Measurements from ENCODE around the gene ABCA2. TPM values are rescaled to one million over a fixed set of nuclear protein-coding genes. Genes with fewer than 3 reads are reported as not detected.
A peak's percentile ranks its signal among the peaks of the same experiment; 100 is the strongest.
"Not testable (repeated sequence)": the region's sequence is repeated elsewhere in the genome, so short reads cannot be mapped to it uniquely, and the experiment has no call there.

The ABCA2 gene
- total RNA-seq, 2 donors from 2014 or later = 30.0 to 33.2 TPM

- intact Hi-C loops (cut with DNase I) = loop anchor here in 1 of 2 donors (10.0 kb wide), 1 partner anchor 281 kb away; no protein-coding TSS in a partner anchor
- DNase-seq (no peak), ATAC-seq (no peak)
These were observed 37.4 kb upstream of the ABCA2 start for GRCh38 chr9:137065336-137065967.

- intact Hi-C loops (cut with DNase I) = loop anchor here (1.0 to 10.0 kb wide), 2 partner anchors 18 to 280 kb away; no protein-coding TSS in a partner anchor
- no peak for DNase-seq
- no peak for ATAC-seq
These were observed 36.8 kb upstream of the ABCA2 start for GRCh38 chr9:137064880-137065164.

- ATAC-seq (peak; percentile 69 to 78), DNase-seq (peak; percentile 73)
- intact Hi-C loops (cut with DNase I) = loop anchor here (1.0 to 10.0 kb wide), 2 partner anchors 17 to 279 kb away; no protein-coding TSS in a partner anchor
These were observed 36.2 kb upstream of the ABCA2 start for GRCh38 chr9:137064027-137064879.

- ATAC-seq (no peak), DNase-seq (no peak)
- intact Hi-C loops (cut with DNase I) = loop anchor here (1.0 to 10.0 kb wide), 2 partner anchors 16 to 279 kb away; no protein-coding TSS in a partner anchor
These were observed 35.4 kb upstream of the ABCA2 start for GRCh38 chr9:137063311-137064026.

DNA sequence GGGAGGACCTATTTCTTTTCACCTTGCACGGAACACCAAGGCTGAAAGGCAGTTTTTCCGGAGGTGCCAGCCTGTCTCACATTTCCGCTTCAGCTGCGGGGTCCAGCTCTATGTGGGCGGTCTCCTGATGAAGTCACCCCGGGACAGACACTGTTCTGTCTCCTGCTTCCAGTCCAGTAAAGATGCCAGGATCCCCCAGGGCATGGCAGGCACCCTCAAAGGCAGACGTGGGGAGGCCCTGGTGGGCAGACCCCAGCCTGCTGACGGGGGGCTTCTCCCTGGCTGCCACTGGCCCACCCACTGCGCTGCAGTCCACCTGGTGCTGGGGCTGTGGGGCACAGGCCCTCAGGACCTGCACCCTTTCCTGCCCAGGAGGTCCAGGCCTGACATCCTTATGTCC, 34.8 kb upstream of the ABCA2 start:
- DNase-seq, ATAC-seq: not testable (repeated sequence)
- intact Hi-C loops (cut with DNase I) = loop anchor here in 1 of 2 donors (10.0 kb wide), 1 partner anchor 278 kb away; no protein-coding TSS in a partner anchor

GRCh38 chr9:137062384-137062783, 34.3 kb upstream of the ABCA2 start:
- intact Hi-C loops (cut with DNase I) = loop anchor here in 1 of 2 donors (10.0 kb wide), 1 partner anchor 278 kb away; no protein-coding TSS in a partner anchor
- no peak for ATAC-seq
- DNase-seq = no peak

DNA sequence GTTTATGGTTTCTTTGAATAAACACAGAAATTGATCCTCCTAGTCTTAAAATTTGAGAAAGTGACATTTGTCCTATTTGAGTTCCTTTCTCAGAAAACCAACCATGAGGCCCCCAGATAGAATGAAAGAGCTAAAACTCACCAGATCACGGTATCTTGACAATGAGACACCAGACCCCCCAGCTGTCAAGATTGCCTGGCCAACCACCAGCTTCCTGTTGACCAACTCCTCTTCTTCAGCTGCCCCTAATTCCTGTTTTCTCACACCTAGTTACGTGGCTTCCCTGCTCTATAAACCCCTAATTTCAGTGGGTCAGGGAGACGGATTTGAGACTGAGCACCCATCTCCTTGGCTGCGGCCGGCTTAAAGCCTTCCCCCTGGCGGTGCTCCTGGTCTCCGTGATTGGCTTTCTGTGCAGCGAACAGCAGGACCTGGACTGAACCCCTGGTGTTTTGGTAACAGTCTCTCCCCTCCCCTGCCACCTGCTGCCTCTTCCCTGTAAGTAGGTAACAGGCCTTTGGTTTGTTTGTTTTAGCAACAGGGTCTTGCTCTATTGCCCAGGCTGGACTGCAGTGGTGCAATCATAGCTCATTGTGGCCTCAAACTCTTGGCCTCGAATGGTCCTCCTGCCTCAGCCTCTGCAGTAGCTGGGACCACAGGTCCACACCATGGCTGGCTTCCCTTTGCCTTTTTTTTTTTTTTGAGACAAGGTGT, 30.6 kb upstream of the ABCA2 start:
- no peak for ATAC-seq
- intact Hi-C loops (cut with DNase I) = no loop called here
- DNase-seq = no peak

GRCh38 chr9:137057545-137057944, 29.5 kb upstream of the ABCA2 start:
- DNase-seq = no peak
- no peak for ATAC-seq
- intact Hi-C loops (cut with DNase I) = no loop called here

DNA sequence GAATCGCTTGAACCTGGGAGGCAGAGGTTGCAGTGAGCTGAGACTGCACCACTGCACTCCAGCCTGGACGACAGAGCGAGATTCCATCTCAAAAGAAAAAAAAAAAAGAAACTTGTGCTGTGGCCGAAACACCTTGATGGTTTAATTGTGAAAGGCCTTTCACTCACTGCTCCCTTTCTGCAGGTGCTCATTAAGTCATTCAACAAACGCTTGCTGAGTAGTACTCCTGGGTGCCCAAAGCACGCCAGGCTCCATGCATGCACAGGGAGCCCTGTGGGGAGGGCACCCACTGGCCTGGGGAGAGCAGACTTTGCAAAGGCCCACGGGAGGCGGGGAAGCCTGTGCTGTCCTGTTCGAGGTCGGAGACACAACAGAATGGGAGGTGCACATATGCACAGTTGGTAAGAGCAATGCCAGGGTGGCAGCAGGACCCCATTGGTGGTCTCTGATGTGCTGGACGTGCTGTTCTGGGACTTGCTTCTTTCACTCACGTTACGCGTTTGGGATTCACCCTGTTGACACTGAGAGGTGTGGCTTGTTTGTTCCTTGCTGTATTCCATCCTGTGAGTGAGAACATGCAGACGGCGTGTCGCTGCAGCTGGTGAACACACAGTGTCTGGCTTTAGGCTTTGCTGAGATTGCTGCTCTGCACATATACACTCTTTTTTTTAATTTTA, 28.8 kb upstream of the ABCA2 start:
- DNase-seq (no peak), ATAC-seq (no peak)
- intact Hi-C loops (cut with DNase I) = no loop called here

GRCh38 chr9:137055385-137056364, 27.6 kb upstream of the ABCA2 start:
- intact Hi-C loops (cut with DNase I) = no loop called here
- DNase-seq (peak; percentile 89), ATAC-seq (peak; percentile 91 to 92)

- DNase-seq (no peak), ATAC-seq (peak; percentile 3 to 20)
- intact Hi-C loops (cut with DNase I) = no loop called here
These were observed 26.9 kb upstream of the ABCA2 start for GRCh38 chr9:137054932-137055384.

GRCh38 chr9:137053944-137054931, 26.2 kb upstream of the ABCA2 start, which contains the start of gene ENTPD2:
Gene ENTPD2, minus strand, starts transcription at chr9:137054061. Its CDS starts 64 bp downstream, at chr9:137053997.
- DNase-seq = no peak
- ATAC-seq = peak in 1 of 2 donors; percentile 32
- intact Hi-C loops (cut with DNase I) = no loop called here

DNA sequence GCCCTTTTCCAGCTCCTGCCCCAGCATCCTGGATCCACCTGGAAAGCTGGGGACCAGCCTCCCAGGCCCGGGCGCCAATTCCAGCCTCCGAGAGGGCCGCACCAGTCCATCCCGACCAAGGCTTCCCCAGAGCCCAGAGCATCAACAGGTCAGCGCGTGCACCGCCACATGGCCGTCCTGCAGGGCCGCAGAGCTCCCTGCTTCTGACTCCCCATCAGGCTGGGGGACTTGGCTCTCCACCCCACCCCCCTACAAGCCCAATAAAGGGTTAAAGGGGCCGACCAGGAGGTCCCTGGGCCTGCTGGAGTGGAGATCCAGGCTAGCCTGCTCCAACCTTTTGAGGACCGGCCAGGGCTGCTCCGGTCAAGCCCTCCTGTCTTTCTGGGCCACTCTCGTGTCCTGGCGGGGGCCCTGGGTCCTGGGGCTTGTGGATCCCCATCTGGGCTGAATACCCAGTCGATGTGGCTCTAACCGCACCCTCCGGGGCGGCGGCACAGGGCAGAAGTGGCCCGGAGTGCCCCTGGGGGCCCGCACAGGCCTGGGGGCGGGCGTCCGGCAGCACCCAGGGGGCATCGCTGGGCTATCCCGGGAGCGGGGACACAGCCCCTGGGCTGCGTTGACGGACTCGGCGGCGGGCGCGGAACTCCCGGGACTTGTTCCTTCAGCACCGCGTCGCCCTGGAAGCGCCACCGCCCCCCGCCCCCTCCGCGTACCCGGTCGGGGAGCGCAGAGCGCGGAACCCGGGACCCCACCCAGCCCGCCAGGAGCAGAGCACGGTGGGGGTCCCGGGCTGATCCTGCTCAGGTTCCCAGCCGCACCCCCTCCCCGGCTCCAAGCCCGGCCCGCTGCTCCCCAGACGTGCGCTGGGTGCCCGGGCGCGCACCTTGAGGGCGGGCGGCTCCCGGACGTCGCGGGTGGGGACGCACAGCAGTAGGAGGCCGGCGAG, 25.2 kb upstream of the ABCA2 start:
- intact Hi-C loops (cut with DNase I) = no loop called here
- ATAC-seq (no peak), DNase-seq (no peak)

GRCh38 chr9:137052293-137052692, 24.3 kb upstream of the ABCA2 start:
- ATAC-seq (no peak), DNase-seq (no peak)
- intact Hi-C loops (cut with DNase I) = no loop called here

DNA sequence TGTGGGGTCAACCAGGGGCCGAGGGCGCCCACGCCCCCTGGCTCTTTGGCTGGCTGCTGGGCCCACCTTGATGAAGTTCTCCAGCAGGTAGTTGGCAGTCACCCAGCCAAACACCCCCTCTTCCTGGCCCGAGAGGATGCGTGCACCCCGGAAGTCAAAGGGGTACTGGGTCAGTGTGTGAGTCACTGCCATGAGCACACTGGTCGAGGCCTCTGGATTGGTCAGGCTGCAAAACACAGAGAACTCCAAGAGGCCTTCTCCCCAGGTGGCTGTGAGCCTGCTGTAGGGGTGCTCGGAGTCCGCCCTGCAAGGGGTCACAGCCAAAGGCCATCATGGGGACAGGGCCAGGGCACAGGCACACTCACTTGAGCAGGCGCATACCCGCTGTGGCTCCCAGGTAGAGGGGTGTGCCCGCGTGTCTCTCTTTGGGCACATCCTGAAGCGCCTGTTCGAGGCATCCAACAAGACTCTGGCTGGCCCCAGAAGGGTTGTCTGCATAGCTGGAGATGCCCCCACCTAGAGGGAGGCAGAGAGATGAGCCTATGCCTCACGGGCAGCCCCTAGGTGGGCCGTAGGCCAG, 23.2 kb upstream of the ABCA2 start:
- intact Hi-C loops (cut with DNase I) = no loop called here
- ATAC-seq (no peak), DNase-seq (no peak)
